Mucosa of rectum (tissue), 2 donors: ENCODE measurements around the gene PLEKHA1.

Source experiments
- H3K27ac ChIP-seq, 2 donors: one replicate each; pipeline ENCODE4 v1.7.0; 2013; ENCODE audit warnings: inconsistent platforms in 2 of 2, low read depth in 2 of 2, low read length in 2 of 2
- H3K27me3 ChIP-seq, 2 donors: one replicate each; pipeline ENCODE4 v1.7.0; 2013; ENCODE audit warnings: low read length in 2 of 2; ENCODE audit not compliant: control insufficient read depth in 2 of 2, insufficient read depth in 2 of 2
- H3K36me3 ChIP-seq, 2 donors: one replicate each; pipeline ENCODE4 v1.7.0; 2013; ENCODE audit warnings: low read length in 2 of 2; ENCODE audit not compliant: control insufficient read depth in 2 of 2, insufficient read depth in 2 of 2
- H3K4me1 ChIP-seq, 2 donors: one replicate each; pipeline ENCODE4 v1.7.0; 2013; ENCODE audit warnings: low read length in 2 of 2, mild to moderate bottlenecking in 1 of 2; ENCODE audit not compliant: control insufficient read depth in 2 of 2, insufficient read depth in 2 of 2
- H3K4me3 ChIP-seq, 2 donors: one replicate each; pipeline ENCODE4 v1.7.0; 2013; ENCODE audit warnings: low read length in 2 of 2
- H3K9ac ChIP-seq, 2 donors: one replicate each; pipeline ENCODE4 v1.7.0; 2013; ENCODE audit warnings: low read length in 2 of 2, low read depth in 1 of 2, mild to moderate bottlenecking in 1 of 2
- H3K9me3 ChIP-seq, 2 donors: one replicate each; pipeline ENCODE4 v1.7.0; 2013; ENCODE audit warnings: low read length in 2 of 2; ENCODE audit not compliant: control insufficient read depth in 2 of 2
- donor health status: healthy.
- donor health status: Normal muscosa, but diverticular disease.

Gene PLEKHA1

DNA sequence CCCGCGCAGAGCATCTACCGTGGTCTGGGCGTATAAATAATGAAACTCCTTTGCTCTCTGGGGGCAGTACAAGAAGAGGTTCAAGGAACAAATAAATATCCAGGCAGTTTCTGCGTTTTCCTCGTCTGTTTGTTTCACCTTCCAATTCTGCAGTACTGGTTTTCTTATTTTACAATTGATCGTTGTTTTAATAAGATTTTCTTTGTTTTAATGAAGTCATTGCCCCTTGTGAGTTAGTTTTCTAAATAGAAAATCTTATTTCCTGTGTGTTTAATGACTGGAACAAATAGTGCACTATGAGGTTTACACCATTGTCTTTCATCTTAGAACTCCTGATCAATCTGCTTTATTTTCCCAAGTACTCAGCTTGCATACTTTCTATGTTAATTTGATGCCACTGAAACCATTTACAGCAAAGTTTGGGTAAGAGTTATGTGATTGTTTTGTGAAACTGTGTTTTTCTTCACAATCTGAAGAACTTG is 1.2 kb downstream of the PLEKHA1 start:
- no peaks in the 10 kb centered on the region for H3K9me3 ChIP-seq
- H3K9ac ChIP-seq, result peak overlapping the region; percentile 87 to 88
- H3K4me1 ChIP-seq, result peaks cover 3 to 14% of the 10 kb centered on the region in 2 donors

DNA sequence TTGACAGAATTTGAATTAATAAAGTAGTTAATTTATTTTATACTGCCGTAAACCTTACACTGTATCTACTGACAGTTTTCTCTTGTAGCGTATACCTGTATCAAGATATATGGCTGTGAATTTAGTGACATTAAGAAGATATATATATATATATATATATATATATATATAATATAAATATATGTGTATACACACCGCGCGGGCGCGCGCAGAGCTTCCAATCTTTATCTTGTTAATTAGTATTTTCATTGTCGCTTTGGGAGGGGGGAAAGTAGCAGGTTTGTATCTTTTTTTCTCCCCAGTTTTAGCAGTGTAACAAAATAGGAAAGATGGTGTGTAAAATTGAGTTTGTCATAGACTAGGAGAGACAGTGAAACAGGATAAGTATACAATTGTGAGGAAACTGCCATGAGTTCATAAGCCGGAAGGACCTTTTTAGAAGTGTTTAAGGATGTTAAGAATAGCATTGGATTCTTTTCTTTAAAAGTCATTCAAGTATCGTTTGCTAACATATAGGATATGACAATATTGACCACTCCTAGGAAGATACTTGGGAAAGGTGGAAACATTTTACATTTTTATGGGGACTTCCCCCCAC is 2.0 kb downstream of the PLEKHA1 start:
- no peak overlapping the region for H3K4me3 ChIP-seq
- H3K36me3 ChIP-seq, result peaks cover 0 to 2% of the 10 kb centered on the region in 2 donors
- no peaks in the 10 kb centered on the region for H3K9me3 ChIP-seq
- peaks cover 3 to 14% of the 10 kb centered on the region in 2 donors for H3K4me1 ChIP-seq
- no peak overlapping the region for H3K27ac ChIP-seq
- no peaks in the 10 kb centered on the region for H3K27me3 ChIP-seq
- no peak overlapping the region for H3K9ac ChIP-seq

More for the DNA sequence above, 1.2 kb downstream of the PLEKHA1 start:
- Histone ChIP-seq H3K27ac (peak overlapping the region; percentile 94 to 95), H3K36me3 (peaks cover 0 to 2% of the 10 kb centered on the region in 2 donors), H3K27me3 (no peaks in the 10 kb centered on the region), H3K4me3 (peak overlapping the region; percentile 69 to 79)

DNA sequence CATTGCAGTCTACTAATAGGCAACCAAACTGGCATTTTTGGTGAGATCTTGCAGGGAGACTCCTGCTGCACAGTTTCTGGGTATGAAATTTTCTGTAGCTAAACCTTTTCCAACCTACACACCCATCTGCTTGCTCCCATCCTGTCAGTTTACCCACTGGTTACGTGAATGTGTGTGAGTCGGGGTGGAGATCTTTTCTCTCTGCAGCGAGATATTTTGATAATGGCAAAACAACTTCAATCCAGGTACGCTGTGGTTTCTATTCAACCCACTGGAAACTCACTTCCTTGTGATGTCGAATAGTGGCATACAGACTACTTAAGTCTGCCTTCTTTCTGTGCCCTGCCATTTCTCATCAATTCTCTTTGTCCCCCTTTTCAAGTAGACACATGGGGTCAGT is 4.5 kb downstream of the PLEKHA1 start:
- peaks cover 0 to 2% of the 10 kb centered on the region in 2 donors for H3K36me3 ChIP-seq
- H3K4me1 ChIP-seq, result peaks cover 3 to 6% of the 10 kb centered on the region in 2 donors
- H3K9me3 ChIP-seq, result no peaks in the 10 kb centered on the region
- H3K4me3 ChIP-seq, result no peak overlapping the region
- H3K27ac ChIP-seq, result no peak overlapping the region
- no peak overlapping the region for H3K9ac ChIP-seq
- no peaks in the 10 kb centered on the region for H3K27me3 ChIP-seq

DNA sequence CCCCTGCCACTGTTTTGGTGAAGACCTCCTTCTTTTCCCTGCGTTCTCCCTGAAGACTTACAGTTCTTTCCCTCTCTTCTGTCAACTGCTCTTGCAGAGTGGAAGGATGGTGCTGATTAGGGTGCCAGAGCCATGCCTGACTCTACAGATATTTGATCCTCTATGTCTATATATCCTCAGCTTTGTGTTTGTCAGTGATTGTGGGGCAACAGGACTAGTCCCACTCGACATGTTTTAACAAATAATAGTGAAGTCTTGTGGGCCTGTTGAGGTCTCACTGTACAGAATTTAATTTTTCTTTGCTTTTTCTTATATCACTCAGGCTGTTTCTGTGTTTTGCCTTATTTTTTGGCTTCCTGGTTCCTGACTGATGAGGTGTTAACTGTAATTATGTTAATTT is 5.0 kb downstream of the PLEKHA1 start:
- H3K27ac ChIP-seq, result no peak overlapping the region
- H3K4me1 ChIP-seq, result peaks cover 3 to 6% of the 10 kb centered on the region in 2 donors
- peaks cover 0 to 2% of the 10 kb centered on the region in 2 donors for H3K36me3 ChIP-seq
- H3K9me3 ChIP-seq, result no peaks in the 10 kb centered on the region
- no peak overlapping the region for H3K9ac ChIP-seq
- no peak overlapping the region for H3K4me3 ChIP-seq
- H3K27me3 ChIP-seq, result no peaks in the 10 kb centered on the region

DNA sequence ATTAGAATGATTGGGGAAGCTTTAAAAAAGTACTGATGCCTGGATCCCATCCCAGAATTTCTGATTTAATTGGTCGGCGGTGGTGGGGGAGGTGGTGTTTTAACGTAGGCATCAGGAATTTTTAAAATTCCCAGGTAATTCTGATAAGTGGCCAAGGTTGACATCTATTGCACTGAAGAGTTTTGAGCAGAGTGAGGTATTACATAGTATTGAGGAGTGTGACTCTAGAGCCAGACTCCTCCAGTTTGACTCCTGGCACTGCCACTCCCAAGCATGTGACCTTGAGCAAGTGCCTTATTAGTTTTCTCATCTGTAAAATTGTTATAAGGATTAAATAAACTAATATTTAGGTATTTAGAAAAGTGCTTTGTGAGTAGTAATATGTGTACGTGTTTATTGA is 6.2 kb downstream of the PLEKHA1 start:
- Histone ChIP-seq H3K27me3 (no peaks in the 10 kb centered on the region), H3K27ac (no peak overlapping the region), H3K9me3 (no peaks in the 10 kb centered on the region), H3K4me3 (no peak overlapping the region), H3K9ac (no peak overlapping the region), H3K4me1 (peaks cover 3% of the 10 kb centered on the region in 2 donors), H3K36me3 (peaks cover 0 to 2% of the 10 kb centered on the region in 2 donors)

DNA sequence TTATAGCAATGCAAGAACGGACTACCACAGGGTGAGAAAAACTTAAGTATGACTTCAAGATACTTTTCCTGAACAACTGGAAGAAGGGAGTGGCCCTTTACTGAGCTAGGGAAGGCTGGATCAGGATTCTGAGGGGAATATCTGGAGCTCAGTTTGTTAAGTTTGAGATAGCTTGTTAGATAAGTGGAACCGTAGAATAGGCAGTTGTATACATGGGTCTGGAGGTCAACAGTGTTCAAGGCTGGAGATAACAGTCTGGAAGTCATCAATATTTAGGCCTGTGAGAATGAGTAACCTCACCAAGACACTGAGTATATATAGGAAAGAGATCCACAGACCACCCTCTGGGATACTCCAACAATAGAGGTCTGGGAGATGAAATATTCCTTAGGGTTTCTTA is 7.2 kb downstream of the PLEKHA1 start:
- no peaks in the 10 kb centered on the region for H3K9me3 ChIP-seq
- peaks cover 0 to 2% of the 10 kb centered on the region in 2 donors for H3K36me3 ChIP-seq
- H3K27me3 ChIP-seq, result no peaks in the 10 kb centered on the region
- no peak overlapping the region for H3K9ac ChIP-seq
- H3K4me1 ChIP-seq, result no peaks in the 10 kb centered on the region
- no peak overlapping the region for H3K4me3 ChIP-seq
- H3K27ac ChIP-seq, result no peak overlapping the region

DNA sequence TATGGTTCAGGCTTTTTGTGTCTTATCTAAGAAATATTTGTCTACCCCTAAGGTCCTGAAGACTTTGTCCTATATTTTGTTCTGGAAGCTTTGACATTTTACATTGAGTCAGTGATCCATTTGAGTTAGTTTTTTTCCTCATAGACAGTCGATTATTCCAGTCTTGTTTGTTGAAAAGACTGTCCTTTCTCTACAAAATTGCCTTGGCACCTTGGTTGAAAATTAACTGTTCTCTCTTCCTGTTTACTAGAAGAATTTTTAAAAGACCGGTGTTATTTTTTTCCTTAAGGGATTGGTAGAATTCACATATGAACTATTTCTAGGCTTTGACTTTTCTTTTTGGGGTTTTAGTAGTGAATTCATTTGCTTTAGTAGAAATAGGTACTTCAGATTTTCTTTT is 12.0 kb downstream of the PLEKHA1 start:
- Histone ChIP-seq H3K9me3 (no peaks in the 10 kb centered on the region), H3K4me1 (no peaks in the 10 kb centered on the region), H3K4me3 (no peak overlapping the region), H3K36me3 (no peaks in the 10 kb centered on the region), H3K27me3 (no peaks in the 10 kb centered on the region), H3K27ac (no peak overlapping the region), H3K9ac (no peak overlapping the region)

DNA sequence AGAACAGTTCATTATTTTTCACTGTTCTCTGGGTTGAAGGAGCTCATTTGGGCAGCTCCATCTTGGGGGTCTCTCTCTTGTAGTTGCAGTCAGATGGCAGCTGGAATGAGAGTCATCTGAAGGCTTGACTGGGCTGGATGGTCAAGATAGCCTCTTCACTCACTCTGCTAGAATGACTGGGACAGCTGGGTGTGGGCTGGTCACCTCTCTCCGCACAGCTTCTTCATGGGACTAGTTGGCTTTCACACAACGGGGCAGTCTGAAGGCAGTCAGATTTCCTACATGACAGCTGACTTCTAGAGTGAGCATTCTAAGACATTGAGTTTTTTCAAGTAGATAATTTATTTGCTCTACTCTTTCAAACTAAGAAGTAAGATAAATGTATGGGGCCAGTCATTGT is 13.1 kb downstream of the PLEKHA1 start:
- H3K27ac ChIP-seq, result no peak overlapping the region
- no peaks in the 10 kb centered on the region for H3K9me3 ChIP-seq
- H3K9ac ChIP-seq, result no peak overlapping the region
- H3K36me3 ChIP-seq, result no peaks in the 10 kb centered on the region
- H3K4me3 ChIP-seq, result no peak overlapping the region
- H3K4me1 ChIP-seq, result no peaks in the 10 kb centered on the region
- H3K27me3 ChIP-seq, result no peaks in the 10 kb centered on the region

DNA sequence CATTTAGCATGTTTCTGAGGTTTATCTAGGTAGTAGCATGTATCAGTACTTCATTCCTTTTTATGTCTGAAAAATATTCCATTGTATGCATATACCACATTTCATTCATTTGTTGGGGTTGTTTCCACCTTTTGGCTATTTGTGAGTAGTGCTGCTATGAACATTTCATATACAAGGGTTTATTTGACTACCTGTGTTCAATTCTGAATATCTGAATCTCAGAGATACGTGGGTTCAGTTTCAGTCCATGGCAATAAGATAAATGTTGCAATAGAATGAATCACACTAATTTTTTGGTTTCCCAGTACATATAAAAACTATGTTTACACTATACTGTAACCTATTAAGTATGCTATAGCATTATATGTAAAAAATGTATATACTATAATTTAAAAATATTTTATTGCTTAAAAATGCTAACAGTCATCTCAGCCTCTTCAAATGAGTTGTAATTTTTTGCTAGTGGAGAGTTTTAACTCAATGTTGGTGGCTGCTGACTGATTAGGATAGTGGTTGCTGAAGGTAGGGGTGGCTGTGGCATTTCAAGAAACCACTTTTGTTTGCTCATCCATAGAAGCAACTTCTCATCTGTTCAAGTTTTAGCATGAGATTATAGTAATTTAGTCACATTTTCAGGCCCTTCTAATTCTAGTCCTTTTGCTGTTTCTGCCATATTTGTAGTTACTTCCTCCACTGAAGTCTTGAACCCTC is 13.9 kb downstream of the PLEKHA1 start:
- Histone ChIP-seq H3K27ac (no peak overlapping the region), H3K9ac (no peak overlapping the region), H3K9me3 (no peaks in the 10 kb centered on the region), H3K27me3 (no peaks in the 10 kb centered on the region), H3K4me1 (no peaks in the 10 kb centered on the region), H3K4me3 (no peak overlapping the region), H3K36me3 (no peaks in the 10 kb centered on the region)

DNA sequence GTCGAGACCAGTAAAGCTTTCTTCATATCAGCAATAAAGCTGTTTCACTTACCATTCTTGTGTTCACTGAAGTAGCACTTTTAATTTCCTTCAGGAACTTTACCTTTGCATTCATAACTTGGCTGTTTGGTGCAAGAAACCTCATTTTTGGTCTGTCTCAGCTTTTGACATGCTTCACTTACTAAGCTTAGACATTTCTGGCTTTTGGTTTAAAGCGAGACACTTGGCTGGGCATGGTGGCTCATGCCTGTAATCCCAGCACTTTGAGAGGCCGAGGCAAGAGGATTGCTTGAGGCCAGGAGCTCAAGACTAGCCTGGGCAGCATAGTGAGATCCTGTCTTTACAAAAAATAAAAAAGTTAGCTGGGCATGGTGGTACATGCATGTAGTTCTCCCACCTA is 15.8 kb downstream of the PLEKHA1 start:
- H3K4me3 ChIP-seq, result no peak overlapping the region
- no peak overlapping the region for H3K27ac ChIP-seq
- no peaks in the 10 kb centered on the region for H3K9me3 ChIP-seq
- no peaks in the 10 kb centered on the region for H3K4me1 ChIP-seq
- H3K36me3 ChIP-seq, result peaks cover 6% of the 10 kb centered on the region in 2 donors
- no peak overlapping the region for H3K9ac ChIP-seq
- no peaks in the 10 kb centered on the region for H3K27me3 ChIP-seq
